NOMO-1 treated with DMSO at 0.1 percent for 48 hours (cell line): ENCODE measurements around the gene PRAMEF14.
"Not testable (repeated sequence)": the region's sequence is repeated elsewhere in the genome, so short reads cannot be mapped to it uniquely, and the experiment has no call there.

Source experiments
- DNase-seq: peaks from one replicate; lab custom pipeline; 2025; ENCODE audit not compliant: unreplicated experiment; lab: John Stamatoyannopoulos, UW

The PRAMEF14 gene

GRCh38 chr1:13347034-13347433 lies at the start of gene PRAMEF14:
Gene PRAMEF14 (minus strand): TSS chr1:13347134. CDS start chr1:13345314, 1,820 bp downstream.
- DNase-seq, result not testable (repeated sequence)

GRCh38 chr1:13395311-13395710 lies 48.4 kb upstream of the PRAMEF14 start:
- DNase-seq, result not testable (repeated sequence)

GRCh38 chr1:13394761-13395160 lies 47.8 kb upstream of the PRAMEF14 start:
- DNase-seq, result not testable (repeated sequence)

- not testable (repeated sequence) for DNase-seq
Observed at GRCh38 chr1:13393004-13393403, 46.1 kb upstream of the PRAMEF14 start.

- not testable (repeated sequence) for DNase-seq
Observed at GRCh38 chr1:13389332-13389731, 42.4 kb upstream of the PRAMEF14 start, which contains the start of gene PRAMEF17. Gene PRAMEF17 (plus strand): TSS chr1:13389632. CDS start chr1:13389658, 26 bp downstream.

GRCh38 chr1:13380380-13380779 lies 33.4 kb upstream of the PRAMEF14 start:
- DNase-seq, result not testable (repeated sequence)

- not testable (repeated sequence) for DNase-seq
Observed at GRCh38 chr1:13378983-13379382, 32.0 kb upstream of the PRAMEF14 start.

- DNase-seq, result not testable (repeated sequence)
Observed at GRCh38 chr1:13368544-13368943, 21.6 kb upstream of the PRAMEF14 start.

GRCh38 chr1:13366536-13366935 lies 19.6 kb upstream of the PRAMEF14 start:
- DNase-seq, result not testable (repeated sequence)

GRCh38 chr1:13364928-13365327 lies 18.0 kb upstream of the PRAMEF14 start:
- DNase-seq, result not testable (repeated sequence)

- DNase-seq, result not testable (repeated sequence)
Observed at GRCh38 chr1:13362364-13362763, 15.4 kb upstream of the PRAMEF14 start.

GRCh38 chr1:13356774-13357173 lies 9.8 kb upstream of the PRAMEF14 start:
- peak; percentile 26 for DNase-seq

GRCh38 chr1:13354475-13354874 lies 7.5 kb upstream of the PRAMEF14 start:
- DNase-seq, result not testable (repeated sequence)

GRCh38 chr1:13353476-13353875 lies 6.5 kb upstream of the PRAMEF14 start:
- DNase-seq, result not testable (repeated sequence)

- DNase-seq, result not testable (repeated sequence)
Observed at GRCh38 chr1:13342496-13342895, 4.4 kb downstream of the PRAMEF14 start.

- not testable (repeated sequence) for DNase-seq
Observed at GRCh38 chr1:13315281-13315680, 31.7 kb downstream of the PRAMEF14 start, which contains the start of gene PRAMEF15. Gene PRAMEF15 (plus strand): TSS chr1:13315581. CDS start chr1:13318408, 2,827 bp downstream.

GRCh38 chr1:13303239-13303638 lies 43.7 kb downstream of the PRAMEF14 start, which contains the start of gene PRAMEF33:
Gene PRAMEF33 (plus strand): TSS chr1:13303539. CDS start chr1:13305955, 2,416 bp downstream.
- DNase-seq, result not testable (repeated sequence)

GRCh38 chr1:13302197-13302596 lies 44.7 kb downstream of the PRAMEF14 start:
- DNase-seq, result not testable (repeated sequence)

- DNase-seq, result not testable (repeated sequence)
Observed at GRCh38 chr1:13298699-13299098, 48.2 kb downstream of the PRAMEF14 start.

- DNase-seq, result not testable (repeated sequence)
Observed at GRCh38 chr1:13297216-13297931, 49.6 kb downstream of the PRAMEF14 start.
